NCI-H1092 treated with DMSO at 0.1 percent for 48 hours (cell line): Measurements from ENCODE around the gene ZNF653.

Source experiments
- DNase-seq: peaks from one replicate; lab custom pipeline; 2025; lab: John Stamatoyannopoulos, UW

The ZNF653 gene

GRCh38 chr19:11505504-11506100 is at the start of gene ZNF653:
Gene ZNF653 (minus strand): TSS chr19:11505839. CDS start chr19:11505786, 53 bp downstream.
- peak; percentile 96 for DNase-seq

GRCh38 chr19:11555246-11555645 is 49.6 kb upstream of the ZNF653 start:
- no peak for DNase-seq

GRCh38 chr19:11554160-11554559 is 48.5 kb upstream of the ZNF653 start:
- DNase-seq: no peak

GRCh38 chr19:11552666-11553372 is 47.2 kb upstream of the ZNF653 start:
- no peak for DNase-seq

GRCh38 chr19:11551603-11552235 is 46.1 kb upstream of the ZNF653 start:
- DNase-seq: no peak

GRCh38 chr19:11550265-11550664 is 44.6 kb upstream of the ZNF653 start:
- DNase-seq: no peak

- DNase-seq: no peak
Measured at GRCh38 chr19:11549386-11549953, 43.8 kb upstream of the ZNF653 start.

GRCh38 chr19:11547929-11548700 is 42.5 kb upstream of the ZNF653 start:
- no peak for DNase-seq

- DNase-seq: no peak
Measured at GRCh38 chr19:11541238-11541637, 35.6 kb upstream of the ZNF653 start.

GRCh38 chr19:11540645-11541044 is 35.0 kb upstream of the ZNF653 start:
- no peak for DNase-seq

- DNase-seq: no peak
Measured at GRCh38 chr19:11539495-11540365, 34.1 kb upstream of the ZNF653 start.

- no peak for DNase-seq
Measured at GRCh38 chr19:11538232-11539036, 32.8 kb upstream of the ZNF653 start, which contains the start of gene CNN1. Gene CNN1 (plus strand): TSS chr19:11538851. CDS start chr19:11538928, 77 bp downstream.

- peak; percentile 66 for DNase-seq
Measured at GRCh38 chr19:11535792-11536595, 30.4 kb upstream of the ZNF653 start.

- no peak for DNase-seq
Measured at GRCh38 chr19:11534948-11535347, 29.3 kb upstream of the ZNF653 start.

GRCh38 chr19:11534538-11534937 is 28.9 kb upstream of the ZNF653 start:
- no peak for DNase-seq

- DNase-seq: peak; percentile 94
Measured at GRCh38 chr19:11530432-11530831, 24.8 kb upstream of the ZNF653 start.

GRCh38 chr19:11528551-11529341 is 23.1 kb upstream of the ZNF653 start, which contains the start of gene ECSIT:
Gene ECSIT (minus strand): TSS chr19:11529134. CDS start chr19:11519170, 9,964 bp downstream.
- peak; percentile 96 for DNase-seq

- DNase-seq: no peak
Measured at GRCh38 chr19:11519138-11519537, 13.5 kb upstream of the ZNF653 start.
